GM10847 (cell line): Measurements from ENCODE around the gene RAB41.

Source experiments
- POLR2A ChIP-seq: IDR thresholded peaks from 2 replicates; pipeline ENCODE4 v1.6.1; 2011; ENCODE audit not compliant: insufficient read length; ENCODE audit errors: extremely low read depth

Gene RAB41

DNA sequence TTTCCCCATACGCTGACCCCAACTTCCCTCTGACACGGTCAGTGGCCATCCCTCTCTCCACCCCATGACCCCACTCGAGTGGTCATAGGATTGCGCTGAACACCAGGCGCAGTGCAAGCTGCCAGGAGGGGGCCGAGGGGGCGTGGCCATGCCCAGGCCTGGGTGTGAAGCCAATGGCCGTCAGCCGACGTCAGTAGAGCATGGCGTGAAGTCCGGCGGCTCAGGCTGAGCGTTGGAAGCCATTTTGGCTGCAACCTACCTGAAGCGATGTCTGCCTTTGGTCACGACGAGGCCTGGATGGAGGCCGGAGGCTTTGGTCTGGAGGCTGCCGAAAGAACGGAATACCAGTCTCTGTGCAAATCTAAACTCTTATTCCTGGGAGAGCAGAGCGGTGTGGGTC lies at the start of gene RAB41:
Gene RAB41, plus strand, starts transcription at position 222 of the 400 bp plus-strand sequence. Its CDS starts 46 bp downstream, at position 268.
- no peak for TF ChIP-seq POLR2A

GRCh38 chrX:70234355-70234754 lies 47.6 kb upstream of the RAB41 start, which contains the start of gene AWAT1:
AWAT1 (plus strand) TSS chrX:70234655; CDS start chrX:70234696, 41 bp downstream.
- TF ChIP-seq POLR2A, result no peak

DNA sequence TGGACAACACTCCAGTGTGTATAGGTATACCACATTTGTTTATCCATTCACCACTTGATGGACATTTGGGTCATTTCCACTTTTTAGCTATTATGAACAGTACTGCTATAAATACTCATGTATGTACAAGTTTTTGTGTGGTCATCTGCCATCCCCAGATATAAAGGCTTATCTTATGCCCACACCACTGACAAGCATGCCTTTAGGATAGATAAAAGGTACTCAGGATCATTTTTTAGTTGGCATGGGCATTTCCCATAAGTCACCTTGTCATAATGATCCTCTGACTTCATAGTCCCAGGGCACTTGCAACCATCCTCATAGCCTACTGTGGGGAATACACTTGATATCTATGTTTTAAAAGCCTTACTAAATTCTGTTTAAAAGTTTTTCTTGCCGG lies 41.2 kb upstream of the RAB41 start:
- TF ChIP-seq POLR2A, result no peak

GRCh38 chrX:70241501-70241900 lies 40.5 kb upstream of the RAB41 start:
- no peak for TF ChIP-seq POLR2A

DNA sequence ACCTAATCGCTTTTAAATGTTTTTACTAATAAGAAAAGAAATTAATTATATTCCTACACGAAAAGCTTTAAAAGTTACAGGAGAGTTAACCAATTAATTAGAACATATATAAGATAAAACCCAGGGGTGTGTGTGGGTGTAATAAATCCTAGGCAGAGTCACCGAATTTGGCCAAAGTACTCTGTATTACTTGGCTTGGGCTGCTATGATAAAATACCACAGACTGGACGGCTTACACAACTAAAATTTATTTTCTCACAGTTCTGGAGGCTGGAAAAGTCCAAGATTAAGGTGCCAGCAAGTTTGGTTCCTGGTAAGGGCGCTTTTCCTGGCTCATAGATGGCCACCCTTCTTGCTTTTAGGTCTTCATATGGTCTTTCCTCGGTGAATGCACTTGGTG lies 37.1 kb upstream of the RAB41 start:
- TF ChIP-seq POLR2A, result no peak

DNA sequence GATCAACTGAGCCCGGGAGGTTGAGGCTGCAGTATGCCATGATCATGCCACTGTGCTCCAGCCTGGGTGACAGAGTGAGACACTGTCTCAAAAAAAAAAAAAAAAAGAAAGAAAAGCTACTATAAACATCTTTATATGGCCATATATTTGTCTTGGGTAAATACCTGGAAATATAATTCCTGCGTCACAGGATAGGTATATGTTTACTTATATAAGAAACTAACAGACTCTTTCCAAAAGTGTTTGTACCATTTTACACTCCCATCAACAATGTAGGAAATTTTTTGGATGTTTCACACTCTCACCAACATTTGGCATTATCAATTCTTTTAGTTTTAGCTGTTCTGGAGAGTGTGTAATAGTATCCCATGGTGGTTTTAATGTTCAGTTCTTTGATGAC lies 34.7 kb upstream of the RAB41 start:
- TF ChIP-seq POLR2A, result no peak

GRCh38 chrX:70252491-70252890 lies 29.5 kb upstream of the RAB41 start:
- TF ChIP-seq POLR2A, result no peak

GRCh38 chrX:70253377-70254062 lies 28.5 kb upstream of the RAB41 start:
- no peak for TF ChIP-seq POLR2A

- no peak for TF ChIP-seq POLR2A
These were observed 27.9 kb upstream of the RAB41 start for GRCh38 chrX:70254063-70254400.

GRCh38 chrX:70254909-70255308 lies 27.1 kb upstream of the RAB41 start:
- no peak for TF ChIP-seq POLR2A

GRCh38 chrX:70255452-70255851 lies 26.5 kb upstream of the RAB41 start:
- TF ChIP-seq POLR2A, result no peak

- no peak for TF ChIP-seq POLR2A
These were observed 24.3 kb upstream of the RAB41 start for GRCh38 chrX:70257423-70258288.

GRCh38 chrX:70260104-70260503 lies 21.9 kb upstream of the RAB41 start, which contains the start of gene P2RY4:
P2RY4 (minus strand) TSS chrX:70260204; CDS start chrX:70259624, 580 bp downstream.
- TF ChIP-seq POLR2A, result no peak

DNA sequence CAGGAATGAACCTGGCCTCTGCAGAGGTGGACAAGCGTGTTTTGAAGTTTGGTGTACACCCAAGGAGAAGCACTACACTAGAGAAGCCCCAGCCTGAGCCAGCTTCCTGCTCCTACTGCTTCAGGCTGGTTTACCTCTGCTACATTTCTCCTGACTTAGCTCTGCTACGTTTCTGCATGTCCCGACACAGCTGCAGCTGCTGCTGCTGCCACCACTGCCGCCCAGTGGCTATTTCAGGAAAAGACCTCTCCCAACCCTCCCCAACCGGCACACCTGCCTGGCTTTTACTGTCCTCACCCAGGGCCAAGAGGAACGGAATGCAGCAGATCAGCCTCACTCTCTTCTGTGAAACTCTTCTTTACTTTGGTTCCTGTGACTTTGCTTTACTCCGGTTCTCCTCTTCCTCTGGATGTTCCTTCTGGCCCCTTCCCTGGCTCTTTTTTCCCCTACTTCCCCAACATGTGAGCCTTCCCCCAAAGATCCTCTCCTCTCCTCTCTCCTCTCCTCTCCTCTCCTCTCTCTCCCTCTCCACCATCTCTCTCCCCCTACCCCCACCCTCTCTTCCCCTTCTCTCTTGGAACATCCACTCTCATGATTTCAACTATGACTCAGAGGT lies 18.9 kb upstream of the RAB41 start:
- TF ChIP-seq POLR2A, result no peak

DNA sequence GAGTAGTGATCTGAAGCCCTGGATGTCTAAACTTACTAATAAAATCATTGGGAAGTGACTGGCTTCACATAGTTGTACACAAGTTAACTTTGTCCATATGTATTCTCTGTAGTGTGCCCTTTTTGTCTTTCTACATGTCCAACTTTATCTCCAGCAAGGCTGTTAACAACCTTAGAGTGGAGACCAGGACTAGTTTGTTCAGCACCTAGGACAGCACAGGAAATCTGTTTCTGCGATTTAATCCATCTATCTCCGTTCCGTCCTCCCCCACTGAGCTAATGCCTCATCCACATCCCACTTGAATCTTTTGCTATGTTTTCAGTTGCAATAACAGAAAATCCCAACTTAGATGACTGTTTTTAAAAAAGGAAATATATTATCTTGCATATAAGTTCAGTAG lies 17.2 kb upstream of the RAB41 start:
- no peak for TF ChIP-seq POLR2A

DNA sequence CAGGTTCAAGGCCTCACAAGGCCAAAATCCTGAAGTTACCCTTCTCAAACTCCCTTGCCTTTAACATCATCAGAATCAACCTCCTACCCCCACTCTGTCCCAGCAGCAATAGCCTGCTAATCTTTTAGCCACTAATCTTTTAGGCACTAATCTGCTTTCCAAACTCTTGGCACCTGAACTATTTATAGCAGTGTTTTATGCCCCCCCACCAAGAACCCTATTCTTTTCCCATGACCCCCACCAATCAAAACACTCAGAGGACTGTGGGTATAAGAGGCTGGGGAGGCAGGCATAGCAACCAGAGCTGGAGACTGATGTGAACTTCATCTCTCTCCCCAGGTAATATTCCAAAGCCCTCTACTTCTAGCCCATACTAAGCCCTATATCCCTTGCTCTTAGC lies 13.9 kb upstream of the RAB41 start, which contains the start of gene ARR3:
Gene ARR3, plus strand, starts transcription at position 301 of the 400 bp plus-strand sequence. CDS start 1,052 bp downstream, outside the sequence.
- TF ChIP-seq POLR2A, result no peak
